H9 (cell line): ENCODE measurements around the gene BCAT1. TPM values are rescaled to one million over a fixed set of nuclear protein-coding genes. Genes with fewer than 3 reads are reported as not detected.

ENCODE experiments used
- DNase-seq: peaks from one replicate; pipeline ENCODE4 v3.0.0-alpha.2; 2017
- H2AFZ ChIP-seq: one replicate; pipeline ENCODE4 v1.6.1; 2013; ENCODE audit warnings: mild to moderate bottlenecking, low read length, control low read depth, moderate library complexity
- H2AK5ac ChIP-seq: 2 replicates; pipeline ENCODE4 v1.6.1; 2013; ENCODE audit warnings: low read length, control low read depth, mixed read lengths; ENCODE audit not compliant: insufficient read length
- H2BK120ac ChIP-seq: one replicate; pipeline ENCODE4 v1.6.1; 2013; ENCODE audit warnings: low read depth, mild to moderate bottlenecking, low read length, control low read depth, inconsistent platforms; ENCODE audit not compliant: poor library complexity, severe bottlenecking
- H2BK12ac ChIP-seq: 2 replicates; pipeline ENCODE4 v1.6.1; 2013; ENCODE audit warnings: low read length, control low read depth, mixed read lengths, low read depth; ENCODE audit not compliant: insufficient read length
- H2BK15ac ChIP-seq: 2 replicates; pipeline ENCODE4 v1.6.1; 2013; ENCODE audit warnings: low read depth, low read length, control low read depth
- H2BK20ac ChIP-seq: one replicate; pipeline ENCODE4 v1.6.1; 2013; ENCODE audit warnings: low read depth, mild to moderate bottlenecking, low read length, control low read depth, inconsistent platforms; ENCODE audit not compliant: poor library complexity, severe bottlenecking
- H2BK5ac ChIP-seq: 2 replicates; pipeline ENCODE4 v1.6.1; 2013; ENCODE audit warnings: low read length, control low read depth, mixed read lengths; ENCODE audit not compliant: insufficient read length
- H3K14ac ChIP-seq: 2 replicates; pipeline ENCODE4 v1.6.1; 2013; ENCODE audit warnings: low read length, control low read depth; ENCODE audit not compliant: insufficient read depth
- H3K18ac ChIP-seq: 2 replicates; pipeline ENCODE4 v1.6.1; 2013; ENCODE audit warnings: low read depth, mild to moderate bottlenecking, mixed read lengths, low read length, control low read depth; ENCODE audit not compliant: insufficient read length
- H3K23ac ChIP-seq: 2 replicates; pipeline ENCODE4 v1.6.1; 2013; ENCODE audit warnings: low read length, control low read depth, mixed read lengths, low read depth; ENCODE audit not compliant: insufficient read length
- H3K23me2 ChIP-seq: 2 replicates; pipeline ENCODE4 v1.6.1; 2013; ENCODE audit warnings: low read depth, mild to moderate bottlenecking, mixed read lengths, low read length, control low read depth; ENCODE audit not compliant: insufficient read length, poor library complexity, severe bottlenecking
- H3K27ac ChIP-seq: 2 replicates; pipeline ENCODE4 v1.5.1; 2013; ENCODE audit warnings: low read length, control low read depth, mixed read lengths, low read depth; ENCODE audit not compliant: insufficient read length
- H3K27me3 ChIP-seq: 2 replicates; pipeline ENCODE4 v1.6.1; 2013; ENCODE audit warnings: low read length, control low read depth, inconsistent platforms; ENCODE audit not compliant: insufficient read depth
- H3K4ac ChIP-seq: 2 replicates; pipeline ENCODE4 v1.6.1; 2013; ENCODE audit warnings: low read depth, mild to moderate bottlenecking, control low read depth, inconsistent platforms, low read length, moderate library complexity
- H3K4me1 ChIP-seq: 2 replicates; pipeline ENCODE4 v1.6.1; 2013; ENCODE audit warnings: low read length, control low read depth, inconsistent platforms; ENCODE audit not compliant: insufficient read depth
- H3K4me2 ChIP-seq: 2 replicates; pipeline ENCODE4 v1.6.1; 2013; ENCODE audit warnings: low read length, control low read depth, mixed read lengths; ENCODE audit not compliant: insufficient read length, insufficient read depth
- H3K56ac ChIP-seq: 2 replicates; pipeline ENCODE4 v1.6.1; 2013; ENCODE audit warnings: low read depth, mild to moderate bottlenecking, mixed read lengths, low read length, control low read depth; ENCODE audit not compliant: insufficient read length
- H3K79me1 ChIP-seq: 2 replicates; pipeline ENCODE4 v1.6.1; 2013; ENCODE audit warnings: low read depth, mild to moderate bottlenecking, moderate library complexity, low read length, control low read depth, inconsistent platforms; ENCODE audit not compliant: insufficient read depth, poor library complexity, severe bottlenecking
- H3K79me2 ChIP-seq: 2 replicates; pipeline ENCODE4 v1.6.1; 2013; ENCODE audit warnings: low read length, control low read depth, inconsistent platforms; ENCODE audit not compliant: insufficient read depth
- H3K9ac ChIP-seq: 2 replicates; pipeline ENCODE4 v1.6.1; 2013; ENCODE audit warnings: low read length, control low read depth, mixed read lengths; ENCODE audit not compliant: insufficient read length; ENCODE audit errors: extremely low read depth
- H3K9me3 ChIP-seq: one replicate; pipeline ENCODE4 v1.6.1; 2013; ENCODE audit warnings: low read depth, low read length, inconsistent platforms; ENCODE audit not compliant: control insufficient read depth
- H3T11ph ChIP-seq: one replicate; pipeline ENCODE4 v1.6.1; 2013; ENCODE audit warnings: mild to moderate bottlenecking, low read length, control low read depth, inconsistent platforms
- H4K20me1 ChIP-seq: one replicate; pipeline ENCODE4 v1.6.1; 2013; ENCODE audit not compliant: control insufficient read depth, insufficient read length, insufficient read depth
- H4K5ac ChIP-seq: 2 replicates; pipeline ENCODE4 v1.6.1; 2013; ENCODE audit warnings: low read depth, mild to moderate bottlenecking, mixed read lengths, low read length, control low read depth; ENCODE audit not compliant: insufficient read length
- H4K8ac ChIP-seq: replicated peaks from 2 replicates; pipeline ENCODE4 v1.6.1; 2013; ENCODE audit warnings: low read length, control low read depth, mixed read lengths, low read depth; ENCODE audit not compliant: insufficient read length
- H4K91ac ChIP-seq: 2 replicates; pipeline ENCODE4 v1.6.1; 2013; ENCODE audit warnings: low read depth, mild to moderate bottlenecking, moderate library complexity, mixed read lengths, low read length, control low read depth; ENCODE audit not compliant: insufficient read length
- H3K27ac Mint-ChIP-seq, 3 experiments: 2 replicates in 2 of 3; 3 replicates in 1 of 3; pipeline ENCODE4 v1.8.0; 2020 to 2021; ENCODE audit warnings: mixed read lengths in 3 of 3, mild to moderate bottlenecking in 1 of 3, moderate library complexity in 1 of 3
- H3K27me3 Mint-ChIP-seq: 2 replicates; pipeline ENCODE4 v1.8.0; 2021; ENCODE audit warnings: low read depth, mild to moderate bottlenecking, moderate library complexity, mixed read lengths
- H3K36me3 Mint-ChIP-seq, 3 experiments: 2 replicates in 2 of 3; 3 replicates in 1 of 3; pipeline ENCODE4 v1.8.0; 2020 to 2021; ENCODE audit warnings: low read depth in 3 of 3, mixed read lengths in 3 of 3; ENCODE audit not compliant: insufficient read depth in 1 of 3
- H3K4me1 Mint-ChIP-seq, 2 experiments: 2 replicates each; pipeline ENCODE4 v1.8.0; 2020; ENCODE audit warnings: mixed read lengths in 2 of 2
- H3K4me3 Mint-ChIP-seq, 2 experiments: 2 replicates in 1 of 2; 3 replicates in 1 of 2; pipeline ENCODE4 v1.8.0; 2020 to 2021; ENCODE audit warnings: mild to moderate bottlenecking in 2 of 2, mixed read lengths in 2 of 2, moderate library complexity in 1 of 2
- H3K9me3 Mint-ChIP-seq, 2 experiments: 2 replicates in 1 of 2; 3 replicates in 1 of 2; pipeline ENCODE4 v1.8.0; 2020; ENCODE audit warnings: mild to moderate bottlenecking in 2 of 2, mixed read lengths in 2 of 2, moderate library complexity in 1 of 2
- CTCF ChIP-seq: fragments of 200-600 bp; sonication (generic); conservative IDR thresholded peaks from 3 replicates; pipeline ENCODE4 v1.8.0; 2021; ENCODE audit warnings: antibody characterized with exemption, mild to moderate bottlenecking
- WGBS: extraction: QIAGEN DNeasy Blood & Tissue Kit; methylation state at CpG from one replicate; pipeline ENCODE4 v1.1.7; 2013; ENCODE audit warnings: missing lambda C conversion rate, low lambda C conversion rate, mixed read lengths; ENCODE audit not compliant: insufficient read length; ENCODE audit errors: extremely low coverage; 5-methylcytosine and 5-hydroxymethylcytosine counted together
- total RNA-seq: library from RNA; stranded (reverse); gene quantifications from 2 replicates; pipeline ENCODE4 v1.2.1, GENCODE V29; 2021

The BCAT1 gene
- total RNA-seq, 1 experiment from 2014 or later: 244 TPM

GRCh38 chr12:24933694-24934407 lies 15.1 kb downstream of the BCAT1 start:
- peaks cover 9% of the 10 kb centered on the region for H3K4me1 ChIP-seq
- H2AK5ac ChIP-seq: no peak overlapping the region
- Mint-ChIP-seq H3K27me3 (no peaks in the 10 kb centered on the region), H3K4me1 (peaks cover 38 to 42% of the 10 kb centered on the region in 2 experiments), H3K27ac (peak overlapping the region; percentile 76 to 86 (median 82); a peak in 6 of 7 replicates), H3K4me3 (no peak overlapping the region), H3K9me3 (peaks cover 3 to 11% of the 10 kb centered on the region in 2 experiments; a peak in 4 of 5 replicates), H3K36me3 (peaks cover 16 to 32% (median 28%) of the 10 kb centered on the region in 3 experiments)
- H3K9me3 ChIP-seq: no peaks in the 10 kb centered on the region
- no peak overlapping the region for H2BK20ac ChIP-seq
- H3K56ac ChIP-seq: no peak overlapping the region
- no peak overlapping the region for H4K8ac ChIP-seq
- WGBS: no CpG with 5 or more reads among the region's 10 CpGs
- no peak overlapping the region for H3K9ac ChIP-seq
- no peak overlapping the region for H2BK15ac ChIP-seq
- H3K4ac ChIP-seq: no peak overlapping the region
- H2BK5ac ChIP-seq: no peak overlapping the region
- no peaks in the 10 kb centered on the region for H3K23me2 ChIP-seq
- H2AFZ ChIP-seq: no peak overlapping the region
- H2BK12ac ChIP-seq: no peak overlapping the region
- peaks cover 13% of the 10 kb centered on the region for H3K79me1 ChIP-seq
- H4K20me1 ChIP-seq: no peaks in the 10 kb centered on the region
- no peak overlapping the region for H3T11ph ChIP-seq
- H3K27ac ChIP-seq: no peak overlapping the region
- H3K14ac ChIP-seq: no peak overlapping the region
- H3K27me3 ChIP-seq: no peaks in the 10 kb centered on the region
- no peak overlapping the region for H3K4me2 ChIP-seq
- no peak overlapping the region for H3K18ac ChIP-seq
- no peak overlapping the region for H3K23ac ChIP-seq
- no peak overlapping the region for H2BK120ac ChIP-seq
- peaks cover 57% of the 10 kb centered on the region; the same call in 1 of the 2 replicates for H3K79me2 ChIP-seq
- no peak for TF ChIP-seq CTCF
- H4K5ac ChIP-seq: no peak overlapping the region
- no peak overlapping the region for H4K91ac ChIP-seq
- no peak for DNase-seq
